PC-9 (cell line): ENCODE results near the gene CABLES2. TPM values are rescaled to one million over a fixed set of nuclear protein-coding genes. Genes with fewer than 3 reads are reported as not detected.

Experiments used
- BruUV-seq: library from RNA; stranded (reverse); fragments of 400-500 nt; replicated peaks from 2 replicates; lab custom pipeline; 2021; lab: Mats Ljungman, UMichigan
- CTCF ChIA-PET: fragments of 300-600 bp; sonication (Branson Sonifier 250); formaldehyde crosslinking; loops from one replicate; lab custom pipeline; 2022; ENCODE audit warnings: antibody characterized with exemption; lab: Charles Lee
- POLR2A ChIA-PET: fragments of 300-600 bp; sonication (Branson Sonifier 250); formaldehyde crosslinking; loops from one replicate; lab custom pipeline; 2022; ENCODE audit warnings: antibody characterized with exemption; ENCODE audit not compliant: unreplicated experiment; lab: Charles Lee
- DNase-seq, 2 experiments: peaks; one replicate each; pipeline versions ENCODE4 v3.0.0 to v3.0.0-alpha.2; 2015 to 2022; ENCODE audit warnings: mixed read lengths in 1 of 2
- H2AFZ ChIP-seq: fragments of 200-600 bp; sonication (generic); 2 replicates; pipeline ENCODE4 v1.8.1; 2017; ENCODE audit warnings: antibody characterized with exemption
- H3F3A ChIP-seq: fragments of 200-600 bp; sonication (generic); 2 replicates; pipeline ENCODE4 v1.8.1; 2017; ENCODE audit warnings: antibody characterized with exemption, mild to moderate bottlenecking, low read depth; ENCODE audit not compliant: insufficient read depth
- H3K27ac ChIP-seq: fragments of 200-600 bp; sonication (generic); 2 replicates; pipeline ENCODE4 v1.6.1; 2016; ENCODE audit warnings: mixed run types
- H3K27me3 ChIP-seq: fragments of 200-600 bp; sonication (generic); 2 replicates; pipeline ENCODE4 v1.6.1; 2016; ENCODE audit warnings: low read depth, mixed run types; ENCODE audit not compliant: insufficient read depth
- H3K36me3 ChIP-seq: fragments of 200-600 bp; sonication (generic); 2 replicates; pipeline ENCODE4 v1.6.1; 2016; ENCODE audit warnings: low read depth, mixed run types
- H3K4me1 ChIP-seq: fragments of 200-600 bp; sonication (generic); replicated peaks from 2 replicates; pipeline ENCODE4 v1.6.1; 2016; ENCODE audit warnings: mixed run types; ENCODE audit not compliant: insufficient read depth
- H3K4me2 ChIP-seq: fragments of 200-600 bp; sonication (generic); 2 replicates; pipeline ENCODE4 v1.6.1; 2017; ENCODE audit warnings: mixed run types
- H3K4me3 ChIP-seq: fragments of 200-600 bp; sonication (generic); 2 replicates; pipeline ENCODE4 v1.6.1; 2016; ENCODE audit warnings: mixed run types
- H3K79me2 ChIP-seq: fragments of 200-600 bp; sonication (generic); 2 replicates; pipeline ENCODE4 v1.6.1; 2017; ENCODE audit warnings: low read depth, mixed run types
- H3K9me2 ChIP-seq: fragments of 200-600 bp; sonication (generic); 2 replicates; pipeline ENCODE4 v1.8.1; 2017; ENCODE audit warnings: mild to moderate bottlenecking; ENCODE audit not compliant: insufficient read depth
- H3K9me3 ChIP-seq: fragments of 200-600 bp; sonication (generic); 2 replicates; pipeline ENCODE4 v1.8.1; 2016; ENCODE audit warnings: low read depth; ENCODE audit not compliant: insufficient read depth
- H4K20me1 ChIP-seq: fragments of 200-600 bp; sonication (generic); 2 replicates; pipeline ENCODE4 v1.8.1; 2017; ENCODE audit not compliant: insufficient read depth
- EZH2 ChIP-seq: fragments of 200-600 bp; sonication (generic); IDR thresholded peaks from 2 replicates; pipeline ENCODE4 v1.8.0; 2017; ENCODE audit warnings: antibody characterized with exemption, low read depth
- intact Hi-C: fragments of 100-400 bp; cut with micrococcal nuclease; formaldehyde crosslinking; loops from one replicate; pipeline ENCODE4 v1.10.0; 2022; ENCODE audit not compliant: unreplicated experiment
- total RNA-seq: library from RNA; stranded (reverse); gene quantifications from 2 replicates; pipeline ENCODE4 v1.2.3, GENCODE V29; 2021
- TF ChIP-seq, protein P1 (sequence below): fragments of 200-600 bp; sonication (generic); conservative IDR thresholded peaks from 2 replicates; pipeline ENCODE4 v1.6.1; 2017; ENCODE audit warnings: mixed run types, antibody characterized with exemption, mild to moderate bottlenecking, moderate library complexity

CABLES2 gene
- total RNA-seq, 1 experiment from 2014 or later, result 14.1 TPM

DNA sequence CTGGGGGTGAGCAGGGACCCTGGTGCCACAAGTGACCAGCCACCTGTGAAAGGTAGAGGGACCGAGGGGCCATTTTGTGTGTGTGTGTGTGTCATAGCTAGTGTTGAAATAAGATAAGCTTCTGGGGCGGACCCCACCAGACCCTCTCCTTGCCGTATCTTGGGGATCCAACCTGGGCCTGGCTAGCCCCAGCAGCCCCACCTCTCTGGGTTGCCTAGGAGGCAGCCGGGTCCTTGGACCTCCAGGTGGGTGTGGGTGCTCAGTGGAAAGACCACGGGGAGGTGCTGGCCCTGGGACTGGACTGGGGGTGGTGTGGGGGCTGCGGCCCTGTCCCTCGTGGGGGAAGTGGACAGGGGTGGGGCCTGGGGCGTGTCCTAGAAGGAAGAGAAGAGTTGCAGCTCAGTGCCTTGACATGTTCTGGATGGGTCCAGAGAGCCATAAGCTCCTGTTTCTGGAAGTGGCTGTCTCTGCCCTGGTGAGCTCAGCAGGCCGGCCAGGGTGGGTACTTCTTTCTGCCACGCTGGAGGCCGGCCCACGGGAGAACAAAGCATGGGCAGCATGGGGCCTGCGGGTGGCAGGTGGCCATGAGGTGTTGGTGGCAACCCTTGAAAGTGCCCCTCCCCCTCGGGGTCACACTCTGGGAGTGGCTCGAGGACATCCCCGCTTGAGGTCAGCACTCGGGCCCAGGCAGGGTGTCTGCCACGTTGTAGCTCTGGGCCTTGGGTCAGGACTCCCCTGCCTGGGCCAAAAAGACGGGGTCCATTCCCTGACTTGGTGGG is 11.8 kb upstream of the CABLES2 start:
- Histone ChIP-seq H3K36me3 (no peaks in the 10 kb centered on the region), H3F3A (peaks cover 12% of the 10 kb centered on the region; the same call in 1 of the 2 replicates), H2AFZ (no peak overlapping the region), H3K9me2 (no peaks in the 10 kb centered on the region), H3K27ac (no peak overlapping the region), H3K79me2 (no peaks in the 10 kb centered on the region), H3K4me1 (0 out of 2 replicates have a peak, but pooled peaks cover 4% of the 10 kb centered on the region), H3K4me2 (no peak overlapping the region), H3K4me3 (no peak overlapping the region), H4K20me1 (0 out of 2 replicates have a peak, but pooled peaks cover 3% of the 10 kb centered on the region), H3K27me3 (no peaks in the 10 kb centered on the region), H3K9me3 (no peaks in the 10 kb centered on the region)
- no TSS peak for BruUV-seq
- TF ChIP-seq, protein P1, sequence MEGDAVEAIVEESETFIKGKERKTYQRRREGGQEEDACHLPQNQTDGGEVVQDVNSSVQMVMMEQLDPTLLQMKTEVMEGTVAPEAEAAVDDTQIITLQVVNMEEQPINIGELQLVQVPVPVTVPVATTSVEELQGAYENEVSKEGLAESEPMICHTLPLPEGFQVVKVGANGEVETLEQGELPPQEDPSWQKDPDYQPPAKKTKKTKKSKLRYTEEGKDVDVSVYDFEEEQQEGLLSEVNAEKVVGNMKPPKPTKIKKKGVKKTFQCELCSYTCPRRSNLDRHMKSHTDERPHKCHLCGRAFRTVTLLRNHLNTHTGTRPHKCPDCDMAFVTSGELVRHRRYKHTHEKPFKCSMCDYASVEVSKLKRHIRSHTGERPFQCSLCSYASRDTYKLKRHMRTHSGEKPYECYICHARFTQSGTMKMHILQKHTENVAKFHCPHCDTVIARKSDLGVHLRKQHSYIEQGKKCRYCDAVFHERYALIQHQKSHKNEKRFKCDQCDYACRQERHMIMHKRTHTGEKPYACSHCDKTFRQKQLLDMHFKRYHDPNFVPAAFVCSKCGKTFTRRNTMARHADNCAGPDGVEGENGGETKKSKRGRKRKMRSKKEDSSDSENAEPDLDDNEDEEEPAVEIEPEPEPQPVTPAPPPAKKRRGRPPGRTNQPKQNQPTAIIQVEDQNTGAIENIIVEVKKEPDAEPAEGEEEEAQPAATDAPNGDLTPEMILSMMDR, result no peak
- TF ChIP-seq EZH2, result no peak
- CTCF ChIA-PET, result no interaction called here
- POLR2A ChIA-PET, result no interaction called here
- intact Hi-C loops, result no loop called here
- no peak for DNase-seq

DNA sequence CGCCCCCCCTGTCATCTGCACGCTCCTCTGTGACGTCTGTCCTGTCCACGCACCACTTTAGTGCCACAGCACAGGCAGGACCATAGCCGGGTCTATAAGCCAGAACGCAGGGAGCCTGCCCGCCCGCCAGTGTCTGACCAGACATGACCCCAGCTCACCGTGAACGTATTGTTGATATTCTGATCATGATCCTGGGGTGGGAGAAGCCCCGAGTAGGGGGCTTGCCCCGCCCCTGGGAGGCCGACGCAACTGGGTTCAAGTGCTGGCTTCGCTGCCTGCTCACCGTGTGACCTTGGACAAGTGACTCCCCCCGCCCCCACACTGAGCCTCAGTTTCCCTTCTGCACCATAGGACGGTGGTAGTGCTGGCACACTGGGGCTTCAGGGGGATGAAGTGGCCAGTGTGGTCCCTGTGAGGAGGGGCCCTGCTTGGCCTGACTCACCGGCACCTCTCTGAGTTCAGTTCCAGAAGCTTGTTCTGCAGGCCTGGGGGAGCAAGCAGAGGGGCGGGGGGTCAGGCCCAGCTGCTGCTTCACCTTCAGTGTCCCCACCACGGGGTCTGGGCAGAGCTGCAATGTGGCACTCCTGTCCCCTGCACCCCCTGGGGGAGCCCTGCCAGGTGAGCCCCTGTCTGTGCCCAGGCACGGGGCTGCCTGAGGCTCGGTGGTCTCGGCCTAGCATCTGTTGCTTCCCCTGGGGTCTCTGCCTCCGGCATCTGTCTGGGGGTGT is 11.1 kb upstream of the CABLES2 start:
- no peaks in the 10 kb centered on the region for H3K27me3 ChIP-seq
- BruUV-seq, result no TSS peak
- no peaks in the 10 kb centered on the region for H3K9me2 ChIP-seq
- ChIA-PET CTCF (no interaction called here), POLR2A (no interaction called here)
- TF ChIP-seq, protein P1, result no peak
- no peak for TF ChIP-seq EZH2
- H4K20me1 ChIP-seq, result no peaks in the 10 kb centered on the region
- intact Hi-C loops, result no loop called here
- no peak overlapping the region for H3K27ac ChIP-seq
- no peak overlapping the region for H3K4me3 ChIP-seq
- peaks cover 12% of the 10 kb centered on the region; the same call in 1 of the 2 replicates for H3F3A ChIP-seq
- 0 out of 2 replicates have a peak, but pooled peaks cover 4% of the 10 kb centered on the region for H3K4me1 ChIP-seq
- no peak overlapping the region for H2AFZ ChIP-seq
- no peaks in the 10 kb centered on the region for H3K79me2 ChIP-seq
- no peak overlapping the region for H3K4me2 ChIP-seq
- no peaks in the 10 kb centered on the region for H3K9me3 ChIP-seq
- H3K36me3 ChIP-seq, result no peaks in the 10 kb centered on the region
- DNase-seq, result no peak

DNA sequence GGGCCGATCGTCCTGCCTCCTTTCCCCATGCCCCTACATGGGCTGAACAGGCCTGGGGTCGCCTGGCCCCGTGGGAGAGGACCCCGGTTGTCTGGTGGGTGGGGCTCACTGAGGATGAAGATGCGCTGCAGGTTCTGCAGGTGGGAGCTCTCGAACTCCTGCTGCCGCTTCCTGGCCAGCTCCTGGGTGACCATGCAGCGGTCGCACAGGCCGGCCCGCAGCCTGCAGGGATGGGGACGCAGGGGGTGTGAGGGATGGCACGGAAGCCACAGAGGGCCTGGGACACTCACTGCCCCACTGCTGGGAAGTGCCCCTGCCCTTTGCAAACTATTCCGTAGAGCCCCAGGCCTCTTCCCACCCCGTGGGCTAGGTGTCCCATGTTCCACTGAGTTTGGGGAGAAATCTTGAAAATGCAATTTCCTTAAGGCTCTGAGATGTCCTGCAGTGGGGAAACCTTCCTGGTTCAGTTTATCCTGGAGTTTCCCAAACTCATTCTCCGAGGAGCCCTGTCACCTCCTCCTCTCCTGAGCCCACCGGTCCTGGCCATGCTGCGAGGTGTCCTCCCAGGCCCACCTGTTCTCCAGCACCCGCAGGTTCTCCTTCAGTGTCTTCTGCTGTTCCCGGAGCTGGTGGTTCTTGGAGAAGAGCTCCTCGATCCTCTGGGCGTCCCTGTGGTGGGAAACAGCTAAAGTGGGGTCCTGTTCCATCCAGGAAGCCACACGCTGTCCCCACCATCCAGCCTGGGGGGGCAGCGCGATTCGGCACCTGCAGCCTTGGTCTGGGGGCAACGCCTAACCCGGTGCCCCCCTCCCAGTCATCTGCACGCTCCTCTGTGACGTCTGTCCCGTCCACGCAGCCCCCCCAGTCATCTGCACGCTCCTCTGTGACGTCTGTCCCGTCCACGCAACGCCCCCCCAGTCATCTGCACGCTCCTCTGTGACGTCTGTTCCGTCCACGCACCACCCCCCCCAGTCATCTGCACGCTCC is 9.9 kb upstream of the CABLES2 start:
- TF ChIP-seq, protein P1, result no peak
- TF ChIP-seq EZH2, result no peak
- Histone ChIP-seq H3K27ac (no peak overlapping the region), H3K27me3 (no peaks in the 10 kb centered on the region), H3F3A (peaks cover 12% of the 10 kb centered on the region; the same call in 1 of the 2 replicates), H3K4me1 (0 out of 2 replicates have a peak, but pooled peaks cover 4% of the 10 kb centered on the region), H3K36me3 (no peaks in the 10 kb centered on the region), H2AFZ (no peak overlapping the region), H3K4me2 (no peak overlapping the region), H3K79me2 (no peaks in the 10 kb centered on the region), H4K20me1 (0 out of 2 replicates have a peak, but pooled peaks cover 2% of the 10 kb centered on the region), H3K4me3 (no peak overlapping the region), H3K9me3 (no peaks in the 10 kb centered on the region), H3K9me2 (no peaks in the 10 kb centered on the region)
- DNase-seq, result no peak
- no TSS peak for BruUV-seq
- CTCF ChIA-PET, result no interaction called here
- POLR2A ChIA-PET, result no interaction called here
- intact Hi-C loops, result no loop called here
